GM12874 (cell line): Measurements from ENCODE around the gene HADH.

Source experiments
- CTCF ChIP-seq: IDR thresholded peaks from 2 replicates; pipeline ENCODE4 v1.5.1; 2011; ENCODE audit warnings: low read depth, mild to moderate bottlenecking, control low read depth, low read length, moderate library complexity; ENCODE audit not compliant: insufficient read depth

The HADH gene

GRCh38 chr4:108056418-108056817 lies 66.7 kb downstream of the HADH start:
- no peak for TF ChIP-seq CTCF

GRCh38 chr4:108058685-108059440 lies 69.2 kb downstream of the HADH start:
- TF ChIP-seq CTCF, result no peak

- TF ChIP-seq CTCF, result no peak
These were observed 70.5 kb downstream of the HADH start for GRCh38 chr4:108060164-108060563.

GRCh38 chr4:108060686-108061321 lies 71.1 kb downstream of the HADH start:
- TF ChIP-seq CTCF, result no peak

GRCh38 chr4:108068442-108068841 lies 78.8 kb downstream of the HADH start:
- TF ChIP-seq CTCF, result no peak

- no peak for TF ChIP-seq CTCF
These were observed 81.1 kb downstream of the HADH start for GRCh38 chr4:108070775-108071174.

- no peak for TF ChIP-seq CTCF
These were observed 82.6 kb downstream of the HADH start for GRCh38 chr4:108072300-108072699.
